HG03025 (cell line): ENCODE data around the gene SMNDC1.
"Not testable (repeated sequence)": the region's sequence is repeated elsewhere in the genome, so short reads cannot be mapped to it uniquely, and the experiment has no call there.

Source experiments
- ATAC-seq: cut with Tn5 transposase; IDR thresholded peaks from one replicate; pipeline ENCODE4 v1.9.1; 2021; ENCODE audit warnings: mild to moderate bottlenecking, moderate library complexity; ENCODE audit not compliant: unreplicated experiment, low FRiP score

The SMNDC1 gene

GRCh38 chr10:110286841-110287240 is 17.9 kb downstream of the SMNDC1 start:
- ATAC-seq, result no peak

- ATAC-seq, result no peak
These were observed 19.2 kb downstream of the SMNDC1 start for GRCh38 chr10:110285501-110285900.

GRCh38 chr10:110284262-110284661 is 20.5 kb downstream of the SMNDC1 start:
- no peak for ATAC-seq

GRCh38 chr10:110279407-110279986 is 25.2 kb downstream of the SMNDC1 start:
- no peak for ATAC-seq

GRCh38 chr10:110278562-110279406 is 25.9 kb downstream of the SMNDC1 start:
- no peak for ATAC-seq

GRCh38 chr10:110277591-110277990 is 27.1 kb downstream of the SMNDC1 start:
- ATAC-seq, result no peak

- no peak for ATAC-seq
These were observed 28.1 kb downstream of the SMNDC1 start for GRCh38 chr10:110276603-110277002.

- ATAC-seq, result no peak
These were observed 29.5 kb downstream of the SMNDC1 start for GRCh38 chr10:110275128-110275729.

- no peak for ATAC-seq
These were observed 30.1 kb downstream of the SMNDC1 start for GRCh38 chr10:110274647-110275046.

GRCh38 chr10:110274072-110274627 is 30.6 kb downstream of the SMNDC1 start:
- ATAC-seq, result no peak

GRCh38 chr10:110273474-110273873 is 31.2 kb downstream of the SMNDC1 start:
- no peak for ATAC-seq

- not testable (repeated sequence) for ATAC-seq
These were observed 31.7 kb downstream of the SMNDC1 start for GRCh38 chr10:110272995-110273394.

- no peak for ATAC-seq
These were observed 35.1 kb downstream of the SMNDC1 start for GRCh38 chr10:110269374-110270318.

GRCh38 chr10:110268971-110269370 is 35.7 kb downstream of the SMNDC1 start:
- no peak for ATAC-seq

GRCh38 chr10:110268442-110268841 is 36.3 kb downstream of the SMNDC1 start:
- no peak for ATAC-seq

GRCh38 chr10:110267276-110267675 is 37.4 kb downstream of the SMNDC1 start:
- ATAC-seq, result no peak

- no peak for ATAC-seq
These were observed 39.0 kb downstream of the SMNDC1 start for GRCh38 chr10:110265573-110266193.

GRCh38 chr10:110263164-110263563 is 41.6 kb downstream of the SMNDC1 start:
- no peak for ATAC-seq

GRCh38 chr10:110260746-110261477 is 43.8 kb downstream of the SMNDC1 start:
- ATAC-seq, result no peak
